A549 (cell line): Measurements from ENCODE around the gene MAGI1. TPM values are rescaled to one million over a fixed set of nuclear protein-coding genes. Genes with fewer than 3 reads are reported as not detected.

ENCODE experiments used
- ATAC-seq, 2 experiments: fragments of 200-7000 bp in 1 of 2; fragments of >200 bp in 1 of 2; cut with Nextera tagmentation in 1 of 2; cut with Tn5 transposase in 1 of 2; 3 replicates each; pipeline versions ENCODE4 v1.8.0 to v1.9.1; 2018 to 2020; ENCODE audit warnings: mild to moderate bottlenecking in 1 of 2, moderate library complexity in 1 of 2
- CTCF ChIA-PET: fragments of 300-600 bp; sonication (Branson Sonifier 250); formaldehyde crosslinking; extraction: SDS; loops from one replicate; lab custom pipeline; 2021; ENCODE audit warnings: antibody characterized with exemption, inconsistent platforms; lab: Yijun Ruan, JAX
- POLR2A ChIA-PET: fragments of 350-600 bp; formaldehyde crosslinking; extraction: SDS; loops from one replicate; lab custom pipeline; 2021; ENCODE audit warnings: antibody characterized with exemption, inconsistent platforms; lab: Yijun Ruan, JAX
- DNase-seq, 2 experiments: peaks; one replicate each; pipeline versions ENCODE4 v3.0.0 to v3.0.0-alpha.2; 2011 to 2016; ENCODE audit warnings: low read depth in 1 of 2, low spot score in 1 of 2
- FAIRE-seq: peaks from 2 replicates; lab custom pipeline; 2011; peaks lifted over from hg19 to GRCh38; lab: Jason Lieb, UNC
- H3K27ac ChIP-seq, 2 experiments: fragments of >200 bp; sonication (Bioruptor Twin); formaldehyde crosslinking; 3 replicates each; pipeline ENCODE4 v1.5.1; 2016 to 2017
- H3K4me1 ChIP-seq: fragments of >200 bp; sonication (Bioruptor Twin); formaldehyde crosslinking; 3 replicates; pipeline ENCODE4 v1.6.1; 2016
- H3K4me2 ChIP-seq: fragments of >200 bp; sonication (Bioruptor Twin); formaldehyde crosslinking; 3 replicates; pipeline ENCODE4 v1.6.1; 2016
- H3K4me3 ChIP-seq: fragments of >200 bp; sonication (Bioruptor Twin); formaldehyde crosslinking; 3 replicates; pipeline ENCODE4 v1.5.1; 2016
- H3K9me3 ChIP-seq: fragments of >200 bp; sonication (Bioruptor Twin); formaldehyde crosslinking; 3 replicates; pipeline ENCODE4 v1.6.1; 2016
- EHMT2 ChIP-seq: fragments of 200-600 bp; sonication (generic); IDR thresholded peaks from 2 replicates; pipeline ENCODE4 v1.6.1; 2016; ENCODE audit warnings: antibody characterized with exemption, low read depth, mild to moderate bottlenecking, moderate library complexity
- FOSL2 ChIP-seq, 2 experiments: fragments of 450-650 bp in 1 of 2; fragments of >200 bp in 1 of 2; sonication (Bioruptor Twin) in 1 of 2; formaldehyde crosslinking; IDR thresholded peaks; 2 replicates each; pipeline versions ENCODE4 v1.5.0 to v1.6.1; 2016 to 2020; ENCODE audit warnings: mild to moderate bottlenecking in 1 of 2, moderate library complexity in 1 of 2
- GATA3 ChIP-seq: IDR thresholded peaks from 2 replicates; pipeline ENCODE4 v1.6.1; 2012; ENCODE audit warnings: borderline replicate concordance
- HDAC2 ChIP-seq: fragments of 200-600 bp; sonication (generic); IDR thresholded peaks from 2 replicates; pipeline ENCODE4 v1.6.1; 2016
- HOXA7 ChIP-seq: fragments of 250-450 bp; sonication (Bioruptor Pico); IDR thresholded peaks from 2 replicates; pipeline ENCODE4 v1.5.0; 2020; ENCODE audit warnings: mild to moderate bottlenecking, moderate library complexity
- JUN ChIP-seq, 2 experiments: fragments of >200 bp; sonication (Bioruptor Twin); formaldehyde crosslinking; IDR thresholded peaks; 2 replicates in 1 of 2; 3 replicates in 1 of 2; pipeline ENCODE4 v1.6.1; 2016 to 2017
- KDM1A ChIP-seq: fragments of 200-600 bp; sonication (generic); IDR thresholded peaks from 2 replicates; pipeline ENCODE4 v1.6.1; 2016; ENCODE audit warnings: low read depth, mild to moderate bottlenecking
- MAZ ChIP-seq: fragments of 150-350 bp; IDR thresholded peaks from 2 replicates; pipeline ENCODE4 v1.6.1; 2014; ENCODE audit warnings: antibody characterized with exemption, low read depth, low read length, borderline replicate concordance
- NFE2L2 ChIP-seq: fragments of 150-350 bp; conservative IDR thresholded peaks from 2 replicates; pipeline ENCODE4 v1.6.1; 2014; ENCODE audit warnings: low read length
- PHF8 ChIP-seq: fragments of 200-600 bp; sonication (generic); IDR thresholded peaks from 2 replicates; pipeline ENCODE4 v1.6.1; 2016; ENCODE audit warnings: low read depth, mild to moderate bottlenecking, antibody characterized with exemption, moderate library complexity, borderline replicate concordance
- POLR2AphosphoS2 ChIP-seq: conservative IDR thresholded peaks from 2 replicates; pipeline ENCODE4 v1.6.1; 2012; ENCODE audit warnings: low read length, improper control_type of control experiment, inconsistent platforms
- RFX5 ChIP-seq: fragments of 450-650 bp; IDR thresholded peaks from 2 replicates; pipeline ENCODE4 v1.7.1; 2014; ENCODE audit warnings: antibody characterized with exemption, mild to moderate bottlenecking, moderate library complexity
- RNF2 ChIP-seq: fragments of 200-600 bp; sonication (generic); IDR thresholded peaks from 2 replicates; pipeline ENCODE4 v1.6.1; 2016; ENCODE audit warnings: low read depth, mild to moderate bottlenecking, antibody characterized with exemption, moderate library complexity, borderline replicate concordance
- TFCP2L1 ChIP-seq: fragments of 250-450 bp; sonication (Bioruptor Pico); IDR thresholded peaks from 2 replicates; pipeline ENCODE4 v1.5.0; 2021; ENCODE audit warnings: mild to moderate bottlenecking
- ZC3H11A ChIP-seq: fragments of 450-650 bp; IDR thresholded peaks from 2 replicates; pipeline ENCODE4 v1.6.1; 2014; ENCODE audit warnings: antibody characterized with exemption, mild to moderate bottlenecking
- ZNF302 ChIP-seq: fragments of 250-450 bp; sonication (Bioruptor Pico); IDR thresholded peaks from 2 replicates; pipeline ENCODE4 v1.9.0; 2021; ENCODE audit warnings: inconsistent platforms, mild to moderate bottlenecking, moderate library complexity
- WGBS: methylation state at CpG from one replicate; pipeline ENCODE4 v1.1.6; 2017; ENCODE audit errors: missing lambda C conversion rate; 5-methylcytosine and 5-hydroxymethylcytosine counted together
- polyA plus RNA-seq, 4 experiments: library from polyadenylated mRNA; depleted of rRNA in 3 of 4; stranded (reverse); fragments of >200 nt; fragmentation: RNase III in 1 of 4; extraction: RNeasy Plus Mini Kit Qiagen cat#74134 plus additional on column Dnase treatment in 1 of 4; gene quantifications; 2 replicates in 3 of 4; 3 replicates in 1 of 4; pipeline ENCODE4 v1.2.3, GENCODE V29; 2011 to 2017
- TF ChIP-seq, protein P1 (sequence below): fragments of 200-600 bp; sonication (generic); IDR thresholded peaks from 2 replicates; pipeline ENCODE4 v1.6.1; 2016; ENCODE audit warnings: antibody characterized with exemption, mild to moderate bottlenecking, moderate library complexity
- TF ChIP-seq, protein P2 (sequence below): IDR thresholded peaks from 2 replicates; pipeline ENCODE4 v1.6.1; 2012
- TF ChIP-seq, protein P3 (sequence below): IDR thresholded peaks from 2 replicates; pipeline ENCODE4 v1.6.1; 2012
- TF ChIP-seq, protein P4 (sequence below): fragments of 250-450 bp; sonication (Bioruptor Pico); IDR thresholded peaks from 2 replicates; pipeline ENCODE4 v1.5.0; 2021; ENCODE audit warnings: mild to moderate bottlenecking, moderate library complexity, borderline replicate concordance

The MAGI1 gene
- polyA plus RNA-seq, 2 of the 4 experiments (the other 2 are of a cell fraction) = 4.7 to 6.6 TPM

DNA sequence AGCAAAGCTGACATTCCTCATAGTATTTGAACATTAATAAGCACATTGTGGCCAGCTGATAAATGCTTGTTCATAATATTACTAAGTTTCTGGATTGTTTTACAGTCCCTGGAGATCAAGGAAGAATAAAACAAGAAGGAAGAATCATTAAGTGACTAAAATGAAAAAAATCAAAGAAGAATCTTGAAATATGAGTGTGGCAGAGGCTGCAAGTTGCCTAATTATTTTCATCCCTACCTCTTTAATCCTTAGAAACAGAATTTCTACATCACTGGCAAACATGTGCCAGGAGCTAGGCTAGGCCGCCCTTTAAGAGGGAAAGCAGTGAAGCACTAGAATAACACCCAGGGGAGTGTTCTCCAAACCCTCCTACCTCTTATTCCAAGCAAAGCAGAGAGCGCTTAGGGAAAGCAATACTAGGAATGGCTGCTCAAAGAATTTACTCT lies 98.9 kb downstream of the MAGI1 start:
- ChIA-PET CTCF (interaction anchor here (1.5 kb wide), 1 partner anchor 18 kb away, joined by 3 read pairs; no protein-coding TSS in a partner anchor), POLR2A (no interaction called here)
- H3K4me3 ChIP-seq = no peak overlapping the region
- no peak overlapping the region for H3K27ac ChIP-seq
- no peak for FAIRE-seq
- 88% methylated on average over 2 of the region's 2 CpGs for WGBS
- no peak for DNase-seq
- H3K9me3 ChIP-seq = no peaks in the 10 kb centered on the region
- no peaks in the 10 kb centered on the region for H3K4me1 ChIP-seq
- TF ChIP-seq POLR2AphosphoS2 (no peak), NFE2L2 (no peak), TFCP2L1 (CRISPR knock-in tag) (no peak), GATA3 (no peak), HOXA7 (CRISPR knock-in tag) (no peak), MAZ (no peak), RFX5 (no peak), KDM1A (no peak), JUN (IDR thresholded peaks at IDR 0.05) (no peak), PHF8 (no peak), EHMT2 (no peak), ZNF302 (no peak), HDAC2 (no peak), FOSL2 (IDR thresholded peaks at IDR 0.05) (no peak), FOSL2 (CRISPR knock-in tag; IDR thresholded peaks at IDR 0.05) (no peak), RNF2 (no peak), ZC3H11A (no peak)
- TF ChIP-seq, protein P1, sequence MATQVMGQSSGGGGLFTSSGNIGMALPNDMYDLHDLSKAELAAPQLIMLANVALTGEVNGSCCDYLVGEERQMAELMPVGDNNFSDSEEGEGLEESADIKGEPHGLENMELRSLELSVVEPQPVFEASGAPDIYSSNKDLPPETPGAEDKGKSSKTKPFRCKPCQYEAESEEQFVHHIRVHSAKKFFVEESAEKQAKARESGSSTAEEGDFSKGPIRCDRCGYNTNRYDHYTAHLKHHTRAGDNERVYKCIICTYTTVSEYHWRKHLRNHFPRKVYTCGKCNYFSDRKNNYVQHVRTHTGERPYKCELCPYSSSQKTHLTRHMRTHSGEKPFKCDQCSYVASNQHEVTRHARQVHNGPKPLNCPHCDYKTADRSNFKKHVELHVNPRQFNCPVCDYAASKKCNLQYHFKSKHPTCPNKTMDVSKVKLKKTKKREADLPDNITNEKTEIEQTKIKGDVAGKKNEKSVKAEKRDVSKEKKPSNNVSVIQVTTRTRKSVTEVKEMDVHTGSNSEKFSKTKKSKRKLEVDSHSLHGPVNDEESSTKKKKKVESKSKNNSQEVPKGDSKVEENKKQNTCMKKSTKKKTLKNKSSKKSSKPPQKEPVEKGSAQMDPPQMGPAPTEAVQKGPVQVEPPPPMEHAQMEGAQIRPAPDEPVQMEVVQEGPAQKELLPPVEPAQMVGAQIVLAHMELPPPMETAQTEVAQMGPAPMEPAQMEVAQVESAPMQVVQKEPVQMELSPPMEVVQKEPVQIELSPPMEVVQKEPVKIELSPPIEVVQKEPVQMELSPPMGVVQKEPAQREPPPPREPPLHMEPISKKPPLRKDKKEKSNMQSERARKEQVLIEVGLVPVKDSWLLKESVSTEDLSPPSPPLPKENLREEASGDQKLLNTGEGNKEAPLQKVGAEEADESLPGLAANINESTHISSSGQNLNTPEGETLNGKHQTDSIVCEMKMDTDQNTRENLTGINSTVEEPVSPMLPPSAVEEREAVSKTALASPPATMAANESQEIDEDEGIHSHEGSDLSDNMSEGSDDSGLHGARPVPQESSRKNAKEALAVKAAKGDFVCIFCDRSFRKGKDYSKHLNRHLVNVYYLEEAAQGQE = no peak
- TF ChIP-seq, protein P2, sequence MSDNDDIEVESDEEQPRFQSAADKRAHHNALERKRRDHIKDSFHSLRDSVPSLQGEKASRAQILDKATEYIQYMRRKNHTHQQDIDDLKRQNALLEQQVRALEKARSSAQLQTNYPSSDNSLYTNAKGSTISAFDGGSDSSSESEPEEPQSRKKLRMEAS = no peak
- TF ChIP-seq, protein P3, sequence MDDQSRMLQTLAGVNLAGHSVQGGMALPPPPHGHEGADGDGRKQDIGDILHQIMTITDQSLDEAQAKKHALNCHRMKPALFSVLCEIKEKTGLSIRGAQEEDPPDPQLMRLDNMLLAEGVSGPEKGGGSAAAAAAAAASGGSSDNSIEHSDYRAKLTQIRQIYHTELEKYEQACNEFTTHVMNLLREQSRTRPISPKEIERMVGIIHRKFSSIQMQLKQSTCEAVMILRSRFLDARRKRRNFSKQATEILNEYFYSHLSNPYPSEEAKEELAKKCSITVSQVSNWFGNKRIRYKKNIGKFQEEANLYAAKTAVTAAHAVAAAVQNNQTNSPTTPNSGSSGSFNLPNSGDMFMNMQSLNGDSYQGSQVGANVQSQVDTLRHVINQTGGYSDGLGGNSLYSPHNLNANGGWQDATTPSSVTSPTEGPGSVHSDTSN = no peak
- TF ChIP-seq, all 56 proteins: peak for 0
- no peak for ATAC-seq
- no peak overlapping the region for H3K4me2 ChIP-seq

DNA sequence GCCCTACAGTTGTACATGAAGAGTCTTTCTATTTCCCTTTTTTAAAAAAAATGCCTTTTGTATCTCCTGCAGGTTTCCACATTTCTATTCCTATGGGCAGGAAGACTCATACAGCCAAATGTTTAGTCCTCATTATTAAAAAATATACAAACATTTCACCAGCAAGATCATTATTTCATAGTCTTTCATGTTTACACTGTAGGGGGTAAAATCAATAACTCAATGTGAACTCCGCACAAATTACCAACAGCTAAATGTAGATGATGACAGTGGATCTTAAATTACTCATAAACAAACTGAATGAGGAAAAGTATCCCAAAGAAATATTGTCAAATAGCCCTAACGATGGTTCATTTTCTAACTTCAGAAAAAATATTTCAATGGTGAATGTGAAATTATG lies 99.5 kb downstream of the MAGI1 start:
- Histone ChIP-seq H3K4me3 (no peak overlapping the region), H3K27ac (no peak overlapping the region), H3K4me1 (no peaks in the 10 kb centered on the region), H3K4me2 (no peak overlapping the region), H3K9me3 (no peaks in the 10 kb centered on the region)
- WGBS = 91% methylated on average over 2 of the region's 2 CpGs
- ChIA-PET CTCF (no interaction called here), POLR2A (no interaction called here)
- TF ChIP-seq, protein P4, sequence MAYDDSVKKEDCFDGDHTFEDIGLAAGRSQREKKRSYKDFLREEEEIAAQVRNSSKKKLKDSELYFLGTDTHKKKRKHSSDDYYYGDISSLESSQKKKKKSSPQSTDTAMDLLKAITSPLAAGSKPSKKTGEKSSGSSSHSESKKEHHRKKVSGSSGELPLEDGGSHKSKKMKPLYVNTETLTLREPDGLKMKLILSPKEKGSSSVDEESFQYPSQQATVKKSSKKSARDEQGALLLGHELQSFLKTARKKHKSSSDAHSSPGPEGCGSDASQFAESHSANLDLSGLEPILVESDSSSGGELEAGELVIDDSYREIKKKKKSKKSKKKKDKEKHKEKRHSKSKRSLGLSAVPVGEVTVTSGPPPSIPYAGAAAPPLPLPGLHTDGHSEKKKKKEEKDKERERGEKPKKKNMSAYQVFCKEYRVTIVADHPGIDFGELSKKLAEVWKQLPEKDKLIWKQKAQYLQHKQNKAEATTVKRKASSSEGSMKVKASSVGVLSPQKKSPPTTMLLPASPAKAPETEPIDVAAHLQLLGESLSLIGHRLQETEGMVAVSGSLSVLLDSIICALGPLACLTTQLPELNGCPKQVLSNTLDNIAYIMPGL (CRISPR knock-in tag) = no peak
- TF ChIP-seq FOSL2 (IDR thresholded peaks at IDR 0.05) (no peak), FOSL2 (CRISPR knock-in tag; IDR thresholded peaks at IDR 0.05) (no peak)
- ATAC-seq = no peak
- no peak for DNase-seq
- FAIRE-seq = no peak
